GM18520 (cell line): ENCODE results near the gene UQCC5.

Experiments used
- ATAC-seq: cut with Tn5 transposase; IDR thresholded peaks from one replicate; pipeline ENCODE4 v1.9.1; 2021; ENCODE audit not compliant: unreplicated experiment

Gene UQCC5

DNA sequence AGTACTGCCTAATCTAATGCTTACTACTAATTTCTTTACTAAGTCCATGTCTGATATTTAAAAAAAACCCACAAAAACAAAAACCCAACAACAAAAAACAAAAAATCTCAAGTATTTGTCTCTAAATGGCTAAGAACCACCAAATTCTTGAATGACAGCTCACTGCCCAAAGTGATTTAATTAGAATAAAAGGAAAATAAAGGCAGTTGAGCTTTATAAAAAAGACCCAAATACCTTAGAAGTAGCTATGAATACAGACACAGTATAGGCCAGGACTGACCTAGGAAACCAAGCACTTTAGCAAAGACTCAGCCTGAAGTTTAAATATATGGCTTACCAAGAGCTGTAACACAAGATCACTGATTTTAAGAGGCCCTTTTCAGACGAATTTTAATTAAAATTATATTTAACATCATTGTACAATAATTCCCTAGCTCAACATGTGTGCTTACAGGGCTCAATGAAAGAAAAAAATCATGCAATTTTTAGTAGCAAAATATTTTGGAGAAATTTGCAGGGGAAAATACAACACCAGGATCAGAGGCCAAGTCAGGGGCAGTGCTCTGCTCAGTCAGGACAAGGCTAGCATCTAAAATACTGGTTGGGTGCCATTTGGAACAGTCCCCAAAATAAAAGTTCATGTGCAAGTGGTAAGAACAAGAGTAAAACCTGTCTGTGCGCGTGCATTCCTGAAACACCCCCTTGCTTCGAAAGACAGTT, 24.8 kb downstream of the UQCC5 start:
- ATAC-seq = no peak

DNA sequence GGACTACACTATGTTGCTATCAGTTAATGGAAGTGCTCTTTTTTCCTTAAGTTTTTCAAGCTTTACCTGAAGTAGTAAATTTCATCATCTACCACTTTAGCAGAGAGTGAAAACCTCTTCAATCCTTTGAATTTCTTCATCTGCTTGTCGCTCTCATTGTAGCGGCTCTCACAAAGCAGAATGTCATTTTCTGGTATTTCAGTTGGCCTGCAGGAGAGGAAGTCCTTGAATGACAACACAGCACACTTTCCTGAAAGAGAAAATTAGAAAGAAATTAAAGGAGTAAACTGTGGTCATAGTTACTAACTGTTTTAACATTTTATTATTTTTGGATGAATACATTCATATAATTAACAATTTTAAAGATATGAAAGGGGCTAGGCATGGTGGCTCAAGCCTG, 27.6 kb downstream of the UQCC5 start:
- no peak for ATAC-seq

DNA sequence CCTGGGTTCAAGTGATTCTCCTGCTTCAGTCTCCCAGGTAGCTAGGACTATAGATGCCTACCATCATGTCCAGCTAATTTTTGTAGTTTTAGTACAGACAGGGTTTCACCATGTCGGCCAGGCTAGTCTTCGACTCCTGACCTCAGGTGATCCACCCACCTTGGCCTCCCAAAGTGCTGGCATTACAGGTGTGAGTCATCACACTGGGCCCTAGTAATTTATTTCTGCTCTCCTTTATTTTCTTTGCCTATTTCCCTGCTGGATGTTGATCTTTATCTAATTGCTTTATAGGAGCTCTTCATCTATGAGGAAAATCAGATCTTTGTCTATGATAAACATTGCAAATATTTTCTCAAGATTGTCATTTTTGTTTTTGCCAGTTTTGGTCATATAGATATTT, 31.7 kb downstream of the UQCC5 start:
- ATAC-seq = no peak

DNA sequence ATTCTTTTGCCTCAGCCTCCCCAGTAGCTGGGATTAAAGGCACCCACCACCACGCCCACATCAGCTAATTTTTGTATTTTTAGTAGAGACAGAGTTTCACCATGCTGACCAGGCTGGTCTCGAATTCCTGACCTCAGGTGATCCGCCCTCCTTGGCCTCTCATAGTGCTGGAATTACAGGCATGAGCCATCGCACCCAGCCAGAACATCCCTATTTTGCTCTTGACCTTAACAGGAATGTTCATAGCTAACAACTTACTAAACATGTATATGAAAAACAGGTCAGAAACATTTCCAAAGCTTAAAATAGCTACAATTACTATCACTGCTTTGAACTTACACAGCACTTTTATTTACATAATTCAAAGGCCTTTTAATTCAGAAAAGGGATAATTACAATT, 33.7 kb downstream of the UQCC5 start:
- no peak for ATAC-seq

DNA sequence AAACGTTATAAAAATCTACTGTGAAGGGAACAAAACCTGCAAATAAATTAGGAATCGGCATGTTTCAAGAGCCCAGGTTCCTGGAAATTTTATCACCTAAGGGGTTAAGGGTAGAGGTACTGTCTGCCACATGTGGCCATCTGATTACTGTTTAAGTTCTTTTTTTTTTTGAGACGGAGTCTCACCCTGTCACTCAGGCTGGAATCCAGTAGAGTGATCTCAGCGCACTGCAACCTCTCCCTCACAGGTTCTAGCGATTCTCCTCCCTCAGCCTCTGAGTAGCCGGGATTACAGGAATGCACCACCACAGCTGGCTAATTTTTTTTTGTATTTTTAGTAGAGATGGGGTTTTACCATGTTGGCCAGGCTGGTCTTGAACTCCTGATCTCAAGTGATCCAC, 35.8 kb downstream of the UQCC5 start:
- no peak for ATAC-seq

DNA sequence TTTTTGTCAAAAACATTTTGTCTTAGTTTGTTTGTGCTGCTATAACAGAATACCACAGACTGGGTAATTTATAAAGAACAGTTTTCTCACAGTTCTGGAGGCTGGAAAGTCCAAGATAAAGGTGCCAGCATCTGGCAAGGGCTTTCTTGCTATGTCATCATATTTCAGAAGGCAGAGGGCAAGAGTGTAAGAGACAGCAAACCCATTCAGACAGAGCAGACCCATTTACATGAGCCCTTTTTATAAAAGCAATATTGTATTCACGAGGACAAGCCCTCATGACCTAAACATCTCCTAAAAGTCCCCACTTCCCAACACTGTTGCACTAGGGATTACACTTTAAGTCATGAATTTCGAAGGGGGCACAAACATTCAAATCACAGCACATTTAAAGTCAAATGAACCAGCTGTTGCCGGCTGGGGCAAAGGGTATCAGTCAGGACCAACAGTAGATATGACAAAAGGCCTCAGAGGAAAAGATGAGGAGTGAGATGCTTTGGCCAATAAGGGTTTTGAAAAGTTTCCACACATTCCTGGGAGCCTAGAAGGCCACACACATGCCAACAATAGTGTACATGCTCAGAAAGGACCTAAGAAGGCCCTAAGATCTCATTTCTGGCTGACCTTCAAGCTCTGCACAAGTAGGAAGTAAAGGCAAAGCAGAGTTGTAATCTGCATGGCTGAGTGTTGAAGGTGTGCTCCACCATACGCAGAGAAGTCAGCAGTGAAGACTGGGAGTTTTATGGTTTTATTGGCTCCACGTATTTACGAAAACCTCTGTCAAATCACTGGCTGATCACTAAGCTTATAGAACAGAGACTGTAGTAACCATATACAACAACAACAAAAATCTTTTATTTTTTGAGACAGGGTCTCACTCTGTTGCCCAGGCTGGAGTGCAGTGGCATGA, 37.9 kb downstream of the UQCC5 start:
- ATAC-seq = no peak
